ENCODE results near the gene TRIO.

TRIO gene

DNA sequence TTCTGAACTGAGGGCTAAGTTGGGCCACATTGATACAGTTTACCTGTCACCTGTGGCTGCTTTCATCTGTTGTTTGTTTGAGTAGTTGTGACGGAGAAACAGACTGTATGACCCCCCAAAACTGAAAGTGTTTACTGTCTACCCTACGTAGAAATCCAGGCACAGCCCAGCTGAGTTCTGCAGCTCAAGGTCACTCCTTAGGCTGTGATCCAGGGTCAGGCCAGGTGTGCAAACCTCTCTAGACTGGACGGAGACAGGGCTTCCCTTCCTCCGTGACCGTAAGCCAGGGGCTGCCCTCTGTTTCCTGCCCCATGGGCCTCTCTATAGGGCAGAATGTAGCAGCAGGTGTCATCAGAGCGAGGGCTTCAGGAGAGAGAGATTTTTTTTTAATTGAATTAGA, 230.5 kb downstream of the TRIO start:
- ChIA-PET POLR2A (no interaction called here), CTCF (no interaction called here)
- no peak for DNase-seq (ENCODE audit: extremely low spot score)
- TF ChIP-seq ZNF384 (IDR thresholded peaks at IDR 0.05), result no peak
- no peak for TF ChIP-seq CTBP1 (IDR thresholded peaks at IDR 0.05; ENCODE audit: borderline replicate concordance)
- no peak for TF ChIP-seq SP1 (IDR thresholded peaks at IDR 0.05)
- no peak for TF ChIP-seq ELF4 (IDR thresholded peaks at IDR 0.05)
- no peak for TF ChIP-seq FOXM1 (IDR thresholded peaks at IDR 0.05; ENCODE audit: borderline replicate concordance)
- TF ChIP-seq FOXK2 (IDR thresholded peaks at IDR 0.05), result no peak
- no peak for TF ChIP-seq L3MBTL2 (conservative IDR thresholded peaks at IDR 0.05)

DNA sequence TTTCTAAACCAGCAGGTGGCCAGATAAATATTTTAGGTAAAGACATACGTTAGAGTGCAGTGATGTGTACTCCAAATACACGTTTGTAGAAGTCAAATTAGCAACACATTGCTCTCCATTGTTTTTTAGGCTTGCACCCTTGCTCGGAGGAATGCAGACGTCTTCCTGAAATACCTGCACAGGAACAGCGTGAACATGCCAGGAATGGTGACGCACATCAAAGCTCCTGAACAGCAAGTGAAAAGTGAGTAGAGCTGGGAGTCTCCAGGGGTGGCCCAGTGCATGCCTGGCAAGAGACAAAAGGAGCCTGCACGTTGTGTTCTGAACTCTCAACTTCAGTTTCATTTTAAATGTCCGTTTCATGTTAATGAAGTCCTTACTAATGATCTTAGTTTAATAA, 231.0 kb downstream of the TRIO start:
- TF ChIP-seq ZNF384 (IDR thresholded peaks at IDR 0.05) (no peak), FOXA1 (IDR thresholded peaks at IDR 0.05) (no peak), BHLHE40 (IDR thresholded peaks at IDR 0.05; ENCODE audit: borderline replicate concordance) (no peak), ARNT (IDR thresholded peaks at IDR 0.05) (no peak), L3MBTL2 (conservative IDR thresholded peaks at IDR 0.05) (no peak), FOXK2 (IDR thresholded peaks at IDR 0.05) (no peak)
- TF ChIP-seq, protein P1, sequence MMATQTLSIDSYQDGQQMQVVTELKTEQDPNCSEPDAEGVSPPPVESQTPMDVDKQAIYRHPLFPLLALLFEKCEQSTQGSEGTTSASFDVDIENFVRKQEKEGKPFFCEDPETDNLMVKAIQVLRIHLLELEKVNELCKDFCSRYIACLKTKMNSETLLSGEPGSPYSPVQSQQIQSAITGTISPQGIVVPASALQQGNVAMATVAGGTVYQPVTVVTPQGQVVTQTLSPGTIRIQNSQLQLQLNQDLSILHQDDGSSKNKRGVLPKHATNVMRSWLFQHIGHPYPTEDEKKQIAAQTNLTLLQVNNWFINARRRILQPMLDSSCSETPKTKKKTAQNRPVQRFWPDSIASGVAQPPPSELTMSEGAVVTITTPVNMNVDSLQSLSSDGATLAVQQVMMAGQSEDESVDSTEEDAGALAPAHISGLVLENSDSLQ (IDR thresholded peaks at IDR 0.05), result no peak
- no peak for DNase-seq (ENCODE audit: extremely low spot score)
- CTCF ChIA-PET, result no interaction called here
- POLR2A ChIA-PET, result no interaction called here

DNA sequence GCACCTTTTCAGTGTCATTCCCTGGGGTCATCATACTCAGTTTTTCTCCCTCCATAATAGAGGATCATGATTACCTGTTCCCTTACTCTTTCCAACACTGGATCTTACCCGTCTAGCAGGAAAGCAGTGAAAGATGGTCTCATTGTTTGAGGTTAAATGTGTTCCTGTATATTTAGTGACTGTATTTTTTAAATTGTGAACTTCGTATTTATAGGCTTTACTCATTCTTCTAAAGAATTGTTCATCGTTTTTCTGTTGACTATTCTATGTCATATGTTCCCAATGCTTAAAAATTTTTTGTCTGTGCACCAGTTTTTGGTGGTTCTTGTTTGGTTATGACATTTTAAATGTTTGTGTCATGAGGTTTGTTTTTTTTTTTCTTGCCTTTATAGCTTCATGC, 233.6 kb downstream of the TRIO start:
- CTCF ChIA-PET, result no interaction called here

DNA sequence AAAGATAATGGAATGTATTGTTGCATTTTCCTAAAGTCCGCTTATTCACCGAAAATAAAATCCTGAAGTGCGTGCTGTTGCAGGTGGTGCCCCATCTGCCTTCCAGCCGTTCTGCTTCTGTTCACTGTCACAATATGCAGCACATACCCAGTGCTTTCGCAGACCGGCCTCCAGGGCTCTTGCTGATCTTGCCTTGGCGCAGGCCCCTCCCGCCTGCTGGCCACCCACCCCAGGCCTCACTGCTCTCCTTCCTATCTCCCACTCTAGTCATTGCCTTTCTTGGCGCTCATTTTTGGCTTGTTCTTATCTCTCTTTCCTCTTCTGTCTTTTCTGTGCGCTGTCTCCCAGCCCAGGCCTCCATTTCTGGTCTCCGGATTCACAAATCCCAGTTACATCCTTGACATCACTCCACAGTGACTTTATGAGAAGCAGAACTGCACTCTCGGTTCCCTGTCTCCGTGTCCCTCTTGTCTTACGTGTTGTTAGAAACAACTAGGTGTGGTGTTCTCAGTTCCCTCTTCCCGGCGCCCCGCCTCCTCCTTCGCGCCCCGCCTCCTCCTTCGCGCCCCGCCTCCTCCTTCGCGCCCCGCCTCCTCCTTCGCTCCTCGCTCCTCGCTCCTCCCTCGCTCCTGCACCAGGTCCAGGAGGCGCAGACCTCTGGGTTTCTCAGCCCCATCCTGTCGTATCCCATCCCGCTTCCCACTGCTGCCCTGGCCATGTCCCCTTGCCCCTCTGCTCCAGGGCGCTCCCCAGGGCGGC, 236.8 kb downstream of the TRIO start:
- TF ChIP-seq SUZ12 (IDR thresholded peaks at IDR 0.05) (no peak), L3MBTL2 (conservative IDR thresholded peaks at IDR 0.05) (no peak), TARDBP (IDR thresholded peaks at IDR 0.05) (no peak), LEF1 (IDR thresholded peaks at IDR 0.05; ENCODE audit: borderline replicate concordance) (no peak), BHLHE40 (IDR thresholded peaks at IDR 0.05; ENCODE audit: borderline replicate concordance) (no peak), HDGF (IDR thresholded peaks at IDR 0.05; ENCODE audit: borderline replicate concordance) (no peak), ARNT (IDR thresholded peaks at IDR 0.05) (no peak), FOXA1 (IDR thresholded peaks at IDR 0.05) (no peak), ELF4 (IDR thresholded peaks at IDR 0.05) (no peak), ZNF384 (IDR thresholded peaks at IDR 0.05) (no peak), SP1 (IDR thresholded peaks at IDR 0.05) (no peak), CTBP1 (IDR thresholded peaks at IDR 0.05; ENCODE audit: borderline replicate concordance) (no peak), FOXM1 (IDR thresholded peaks at IDR 0.05; ENCODE audit: borderline replicate concordance) (no peak), NFRKB (IDR thresholded peaks at IDR 0.05) (no peak), FOXK2 (IDR thresholded peaks at IDR 0.05) (no peak)
- TF ChIP-seq, protein P1 (IDR thresholded peaks at IDR 0.05), result no peak
- POLR2A ChIA-PET, result no interaction called here
- CTCF ChIA-PET, result no interaction called here
- DNase-seq (ENCODE audit: extremely low spot score), result no peak

More for the DNA sequence above, 233.6 kb downstream of the TRIO start:
- no peak for DNase-seq (ENCODE audit: extremely low spot score)
- TF ChIP-seq NFRKB (IDR thresholded peaks at IDR 0.05) (no peak), FOXM1 (IDR thresholded peaks at IDR 0.05; ENCODE audit: borderline replicate concordance) (no peak), BHLHE40 (IDR thresholded peaks at IDR 0.05; ENCODE audit: borderline replicate concordance) (no peak), TARDBP (IDR thresholded peaks at IDR 0.05) (no peak), FOXA1 (IDR thresholded peaks at IDR 0.05) (no peak), ARNT (IDR thresholded peaks at IDR 0.05) (no peak), ZNF384 (IDR thresholded peaks at IDR 0.05) (no peak), L3MBTL2 (conservative IDR thresholded peaks at IDR 0.05) (no peak), FOXK2 (IDR thresholded peaks at IDR 0.05) (no peak), SP1 (IDR thresholded peaks at IDR 0.05) (no peak), SUZ12 (IDR thresholded peaks at IDR 0.05) (no peak)
- POLR2A ChIA-PET, result no interaction called here

DNA sequence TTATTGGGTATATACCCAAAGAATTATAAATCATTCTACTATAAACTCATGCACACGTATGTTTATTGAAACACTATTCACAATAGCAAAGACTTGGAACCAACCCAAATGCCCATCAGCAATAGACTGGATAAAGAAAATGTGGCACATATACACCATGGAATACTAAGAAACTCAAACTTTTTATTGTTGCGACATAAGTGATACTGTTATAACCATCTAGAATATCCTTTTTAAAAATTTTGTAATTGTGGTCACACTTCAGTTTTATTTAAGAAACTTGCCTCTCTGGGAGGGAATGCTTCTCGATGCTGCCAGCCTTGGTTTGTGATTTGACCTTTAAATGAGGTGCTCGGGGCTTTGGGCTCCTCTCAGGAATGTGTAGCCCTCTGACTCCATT, 237.6 kb downstream of the TRIO start:
- ChIA-PET POLR2A (no interaction called here), CTCF (no interaction called here)
- DNase-seq (ENCODE audit: extremely low spot score), result no peak
- TF ChIP-seq LEF1 (IDR thresholded peaks at IDR 0.05; ENCODE audit: borderline replicate concordance), result no peak
- TF ChIP-seq, protein P1 (IDR thresholded peaks at IDR 0.05), result no peak
- no peak for TF ChIP-seq NFRKB (IDR thresholded peaks at IDR 0.05)
- TF ChIP-seq ZNF384 (IDR thresholded peaks at IDR 0.05), result no peak
- TF ChIP-seq BHLHE40 (IDR thresholded peaks at IDR 0.05; ENCODE audit: borderline replicate concordance), result no peak
- TF ChIP-seq HDGF (IDR thresholded peaks at IDR 0.05; ENCODE audit: borderline replicate concordance), result no peak

DNA sequence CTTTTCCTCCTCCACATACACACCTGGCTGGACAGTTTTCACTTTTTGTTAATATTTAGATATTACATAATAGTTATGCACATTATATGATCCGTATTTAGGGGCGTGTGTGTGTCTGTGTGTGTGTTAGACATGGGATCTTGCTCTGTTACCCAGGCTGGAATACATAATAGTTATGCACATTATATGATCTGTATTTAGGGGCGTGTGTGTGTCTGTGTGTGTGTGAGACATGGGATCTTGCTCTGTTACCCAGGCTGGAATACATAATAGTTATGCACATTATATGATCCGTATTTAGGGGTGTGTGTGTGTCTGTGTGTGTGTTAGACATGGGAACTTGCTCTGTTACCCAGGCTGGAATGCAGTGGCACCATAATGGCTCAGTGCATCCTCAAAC, 239.5 kb downstream of the TRIO start:
- no peak for DNase-seq (ENCODE audit: extremely low spot score)
- POLR2A ChIA-PET, result no interaction called here
- CTCF ChIA-PET, result no interaction called here
- TF ChIP-seq L3MBTL2 (conservative IDR thresholded peaks at IDR 0.05) (no peak), FOXM1 (IDR thresholded peaks at IDR 0.05; ENCODE audit: borderline replicate concordance) (no peak), ELF4 (IDR thresholded peaks at IDR 0.05) (no peak), NFRKB (IDR thresholded peaks at IDR 0.05) (no peak)

DNA sequence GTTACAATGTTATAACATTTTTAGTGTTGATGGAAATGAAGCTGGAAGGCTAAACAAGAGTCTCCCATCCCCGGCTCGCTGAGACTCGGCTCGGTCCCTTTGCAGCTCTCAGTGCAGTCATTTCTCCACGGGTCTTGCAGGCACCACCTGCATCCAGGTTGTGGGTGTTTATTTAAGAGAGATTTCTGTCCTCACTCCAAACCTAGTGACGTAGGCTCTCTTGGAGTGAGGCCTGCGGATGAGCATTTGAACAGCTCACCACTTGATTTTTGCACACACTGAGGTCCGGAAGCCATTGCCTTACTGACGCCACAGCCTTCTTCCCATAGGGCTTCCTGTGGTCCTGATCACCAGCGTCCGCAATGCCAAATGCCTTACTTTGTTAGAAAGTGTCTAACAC, 240.8 kb downstream of the TRIO start:
- no peak for DNase-seq (ENCODE audit: extremely low spot score)
- TF ChIP-seq TARDBP (IDR thresholded peaks at IDR 0.05) (no peak), BHLHE40 (IDR thresholded peaks at IDR 0.05; ENCODE audit: borderline replicate concordance) (no peak), FOXK2 (IDR thresholded peaks at IDR 0.05) (no peak), CTBP1 (IDR thresholded peaks at IDR 0.05; ENCODE audit: borderline replicate concordance) (no peak), FOXM1 (IDR thresholded peaks at IDR 0.05; ENCODE audit: borderline replicate concordance) (no peak), FOXA1 (IDR thresholded peaks at IDR 0.05) (no peak)
- TF ChIP-seq, protein P1 (IDR thresholded peaks at IDR 0.05), result no peak
- POLR2A ChIA-PET, result no interaction called here
- CTCF ChIA-PET, result interaction anchor here (0.7 kb wide), 1 partner anchor 265 kb away, joined by 3 read pairs; no protein-coding TSS in a partner anchor
